ENCODE measurements around the gene HERC2. TPM values are rescaled to one million over a fixed set of nuclear protein-coding genes. Genes with fewer than 3 reads are reported as not detected.
"Not testable (repeated sequence)": the region's sequence is repeated elsewhere in the genome, so short reads cannot be mapped to it uniquely, and the experiment has no call there.

The HERC2 gene
- total and polyA plus RNA-seq, 9 of the 15 experiments (the other 6 are each of a cell fraction or from before 2014, with no cell fraction given): 10.6 to 84.0 (median 42.6) TPM

DNA sequence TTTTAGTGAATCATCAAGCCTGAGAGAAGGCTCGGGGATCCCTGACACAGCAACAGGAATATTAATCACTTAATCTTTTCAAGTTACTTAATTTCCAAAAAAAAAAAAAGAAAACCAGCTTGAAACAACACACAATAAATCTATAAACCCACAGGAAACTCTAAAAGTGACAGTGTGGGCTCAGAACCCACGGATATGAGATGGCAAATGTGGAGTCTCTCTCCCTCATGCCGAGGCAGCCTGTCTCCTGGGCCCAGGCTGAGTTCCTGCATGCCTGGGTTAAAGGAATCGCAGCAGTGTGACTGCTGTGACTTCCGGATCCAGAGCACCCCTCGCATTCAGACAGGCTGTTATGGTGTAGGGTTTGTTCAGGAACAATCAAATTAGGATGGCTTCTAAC, 90.2 kb downstream of the HERC2 start:
- H3K9me1 ChIP-seq (ENCODE audit: control insufficient read depth, insufficient read depth, low read length); H3K9me3 ChIP-seq (replicated peaks; ENCODE audit: control insufficient read depth, insufficient read depth, low read depth, low read length); FAIRE-seq; BruUV-seq (replicated peaks); H3K9ac ChIP-seq (ENCODE audit: insufficient read depth in 1 of 2, low read depth in 2 of 2, low read length in 2 of 2); intact Hi-C loops (cut with micrococcal nuclease); H3K27me3 ChIP-seq (ENCODE audit: control insufficient read depth in 2 of 2, insufficient read depth in 2 of 2, low read length in 2 of 2); H3K4me3 ChIP-seq; in situ Hi-C loops (cut with MboI); DNase-seq (ENCODE audit: extremely low read depth in 1 of 4, low spot score in 3 of 4); CTCF ChIA-PET (ENCODE audit: low intra/inter-chr PET ratio); H2AFZ ChIP-seq (ENCODE audit: low read depth, low read length); H4K20me1 ChIP-seq (replicated peaks; ENCODE audit: control insufficient read depth, insufficient read depth, low read length); H3K79me2 ChIP-seq (ENCODE audit: control insufficient read depth, insufficient read depth, low read length); H3K4me1 ChIP-seq (replicated peaks in 1 of 2; ENCODE audit: control insufficient read depth in 2 of 2, insufficient read depth in 2 of 2, low read length in 2 of 2); POLR2A ChIA-PET; ATAC-seq; H3K4me2 ChIP-seq (ENCODE audit: insufficient read depth, low read length); H3K27ac ChIP-seq (ENCODE audit: extremely low read depth, low read depth, low read length): not testable (repeated sequence)
- H3K36me3 ChIP-seq (ENCODE audit: control insufficient read depth, insufficient read depth, low read length): peaks cover 42% of the 10 kb centered on the region
- 92% methylated on average over 6 of the region's 6 CpGs for WGBS (ENCODE audit: insufficient coverage, low coverage, missing lambda C conversion rate)

DNA sequence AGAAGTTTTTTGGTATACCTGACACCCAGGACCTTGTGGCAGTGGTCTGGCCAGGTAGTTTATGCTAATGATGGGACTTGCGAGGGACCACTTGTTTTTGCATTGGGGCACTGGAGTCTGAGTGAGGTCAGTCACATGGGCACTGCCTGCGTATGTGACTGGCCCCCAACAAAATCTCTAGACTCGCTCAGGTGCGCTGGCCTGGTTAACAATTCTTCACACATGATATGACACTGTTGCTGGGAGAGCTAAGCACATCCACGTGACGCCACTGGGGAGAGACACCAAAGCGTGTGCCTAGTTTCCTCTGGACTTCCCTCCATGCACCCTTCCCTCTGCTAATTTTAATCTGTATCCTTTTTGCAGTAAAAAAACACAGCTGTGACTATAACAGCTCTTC, 90.6 kb downstream of the HERC2 start:
- FAIRE-seq; H3K79me2 ChIP-seq (ENCODE audit: control insufficient read depth, insufficient read depth, low read length); H3K9me1 ChIP-seq (ENCODE audit: control insufficient read depth, insufficient read depth, low read length); BruUV-seq (replicated peaks); H3K4me1 ChIP-seq (replicated peaks in 1 of 2; ENCODE audit: control insufficient read depth in 2 of 2, insufficient read depth in 2 of 2, low read length in 2 of 2); in situ Hi-C loops (cut with MboI); H3K27me3 ChIP-seq (ENCODE audit: control insufficient read depth in 2 of 2, insufficient read depth in 2 of 2, low read length in 2 of 2); DNase-seq (ENCODE audit: extremely low read depth in 1 of 4, low spot score in 3 of 4); H3K4me3 ChIP-seq; ATAC-seq; POLR2A ChIA-PET; CTCF ChIA-PET (ENCODE audit: low intra/inter-chr PET ratio); intact Hi-C loops (cut with micrococcal nuclease); H3K4me2 ChIP-seq (ENCODE audit: insufficient read depth, low read length); H3K9me3 ChIP-seq (replicated peaks; ENCODE audit: control insufficient read depth, insufficient read depth, low read depth, low read length); H2AFZ ChIP-seq (ENCODE audit: low read depth, low read length); H4K20me1 ChIP-seq (replicated peaks; ENCODE audit: control insufficient read depth, insufficient read depth, low read length); H3K27ac ChIP-seq (ENCODE audit: extremely low read depth, low read depth, low read length); H3K9ac ChIP-seq (ENCODE audit: insufficient read depth in 1 of 2, low read depth in 2 of 2, low read length in 2 of 2): not testable (repeated sequence)
- 92% methylated on average over 4 of the region's 7 CpGs for WGBS (ENCODE audit: insufficient coverage, low coverage, missing lambda C conversion rate)
- H3K36me3 ChIP-seq (ENCODE audit: control insufficient read depth, insufficient read depth, low read length): peaks cover 46% of the 10 kb centered on the region
